Fibroblast of skin of left quadriceps (primary cell): ENCODE data around the gene ACSS1.

ENCODE experiments used
- DNase-seq, 2 experiments: peaks; one replicate each; pipeline ENCODE4 v3.0.0-alpha.2; 2013; ENCODE audit warnings: low read depth in 2 of 2

The ACSS1 gene

GRCh38 chr20:25058847-25059810 is 1.2 kb upstream of the ACSS1 start:
- DNase-seq: no peak

DNA sequence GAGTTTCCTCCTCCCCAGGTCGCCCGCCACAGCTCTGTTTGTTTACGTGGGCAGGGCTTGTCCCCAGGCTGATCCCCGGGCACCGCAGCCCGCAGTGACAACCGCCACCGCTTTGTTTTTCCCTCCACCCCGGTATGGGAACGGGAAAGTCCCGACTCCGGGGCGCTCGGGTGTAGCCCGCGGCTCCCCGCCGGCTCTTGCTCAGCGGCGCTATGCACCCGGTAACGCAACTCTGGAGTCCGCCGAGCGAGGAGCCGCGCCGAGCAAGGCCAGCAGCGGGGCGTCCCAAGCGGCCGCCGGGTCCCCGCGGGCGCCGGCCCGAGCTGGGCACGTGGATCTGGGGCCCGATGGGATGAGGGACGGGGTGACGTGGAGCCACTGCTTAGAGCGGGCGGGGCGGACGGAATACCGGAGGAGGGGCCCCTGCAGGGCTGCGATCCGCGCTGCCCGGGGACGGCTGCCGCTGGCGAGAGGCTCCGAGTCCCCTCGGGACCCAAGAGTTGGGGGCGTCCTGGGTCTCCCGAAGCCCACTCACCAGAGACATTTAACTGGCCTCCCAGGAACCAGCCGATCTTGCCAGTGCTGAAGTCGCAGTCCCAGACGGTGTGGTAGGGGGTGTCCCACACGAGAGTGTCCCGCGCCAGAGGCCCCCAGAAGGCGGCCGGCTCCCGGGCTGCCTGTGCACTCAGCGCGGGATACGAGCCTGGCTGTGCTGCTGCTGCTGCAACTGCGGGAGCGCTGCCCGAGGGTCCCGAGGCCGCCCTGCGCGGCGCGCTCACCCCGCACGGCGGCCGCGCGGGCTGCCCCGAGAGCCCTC is 497 bp downstream of the ACSS1 start:
- DNase-seq: no peak

GRCh38 chr20:25056690-25057233 is 1.2 kb downstream of the ACSS1 start:
- DNase-seq: no peak

GRCh38 chr20:25055711-25056495 is 2.0 kb downstream of the ACSS1 start:
- no peak for DNase-seq

- no peak for DNase-seq
Measured at GRCh38 chr20:25054995-25055629, 2.8 kb downstream of the ACSS1 start.

- no peak for DNase-seq
Measured at GRCh38 chr20:25054096-25054820, 3.7 kb downstream of the ACSS1 start.

- peak; percentile 48 to 52 for DNase-seq
Measured at GRCh38 chr20:25053255-25054031, 4.5 kb downstream of the ACSS1 start.

- no peak for DNase-seq
Measured at GRCh38 chr20:25052255-25053194, 5.4 kb downstream of the ACSS1 start.

DNA sequence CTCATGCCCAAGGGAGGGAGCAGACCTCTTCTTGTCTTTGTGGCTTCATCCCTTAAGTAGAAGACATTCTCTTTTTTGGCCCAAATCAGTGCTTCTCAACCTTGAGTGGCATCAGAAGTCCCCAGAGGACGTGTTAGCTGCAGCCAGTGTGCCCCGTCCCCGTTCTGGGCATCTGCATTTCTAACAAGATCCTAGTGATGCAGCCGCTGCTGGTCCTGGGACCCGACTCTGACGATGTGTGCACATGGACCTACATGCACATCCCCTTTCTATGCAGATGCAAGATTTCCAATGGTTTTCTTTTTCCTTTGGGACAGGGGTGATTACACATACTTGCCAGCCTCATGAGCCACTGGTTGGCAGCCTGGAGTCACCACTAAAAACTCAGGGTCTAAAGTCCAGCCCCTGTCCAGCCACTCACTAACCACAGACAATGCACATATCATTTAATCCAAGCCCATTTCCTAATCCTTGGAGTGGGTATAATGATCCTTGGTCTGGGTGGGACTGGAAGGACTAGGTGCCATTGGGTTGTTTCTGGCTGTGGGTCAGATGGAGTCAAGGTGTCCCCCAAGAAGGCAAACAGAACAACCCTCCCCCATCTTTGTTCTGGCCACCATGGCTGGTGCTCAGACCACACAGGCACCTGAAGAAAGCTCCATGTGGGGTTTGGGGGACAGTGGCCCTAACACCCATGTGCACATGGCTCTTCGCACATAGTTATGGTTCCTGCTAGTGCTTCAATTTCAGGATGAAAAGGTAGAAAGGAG is 6.4 kb downstream of the ACSS1 start:
- DNase-seq: no peak

DNA sequence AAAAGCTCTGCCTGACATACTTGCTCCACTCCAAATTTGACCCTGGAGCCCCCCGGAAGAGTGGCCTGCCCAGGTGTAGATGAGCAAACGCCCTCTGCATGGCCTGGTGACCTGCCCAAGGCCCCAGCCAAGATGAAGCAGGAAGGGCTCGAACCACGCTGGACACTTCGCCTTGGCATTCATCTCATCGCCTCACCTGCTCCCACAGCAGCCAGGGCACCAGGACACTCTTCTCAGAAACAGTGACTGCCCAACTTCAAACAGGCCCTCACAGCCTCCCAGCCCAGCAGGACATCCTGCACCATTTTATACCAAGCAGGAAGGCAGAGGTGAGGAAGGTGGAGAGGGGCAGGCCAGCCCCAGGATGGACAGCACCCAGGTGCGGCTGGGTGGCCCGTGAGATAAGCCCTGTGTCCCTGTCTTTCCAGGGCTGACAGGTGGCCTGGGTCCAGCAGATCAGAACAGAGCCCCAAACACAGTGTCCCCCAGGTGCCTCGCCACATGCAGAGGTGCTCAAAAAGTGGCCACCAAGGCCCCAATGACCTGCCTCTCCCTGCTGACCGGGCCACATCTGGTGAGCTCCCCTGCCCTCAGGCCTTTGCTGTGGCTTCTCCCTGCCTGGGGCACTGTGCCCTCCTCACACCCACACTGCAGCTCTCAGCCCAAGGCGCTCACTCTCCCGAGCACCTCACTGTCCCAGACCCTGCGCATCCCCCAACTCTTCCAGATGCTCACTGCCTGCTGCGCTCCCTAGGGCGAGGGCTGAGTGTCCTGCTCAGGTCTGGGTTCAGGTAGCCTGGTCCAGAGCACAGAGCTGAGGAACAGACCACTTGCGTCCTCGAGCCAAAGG is 7.2 kb downstream of the ACSS1 start:
- DNase-seq: no peak

DNA sequence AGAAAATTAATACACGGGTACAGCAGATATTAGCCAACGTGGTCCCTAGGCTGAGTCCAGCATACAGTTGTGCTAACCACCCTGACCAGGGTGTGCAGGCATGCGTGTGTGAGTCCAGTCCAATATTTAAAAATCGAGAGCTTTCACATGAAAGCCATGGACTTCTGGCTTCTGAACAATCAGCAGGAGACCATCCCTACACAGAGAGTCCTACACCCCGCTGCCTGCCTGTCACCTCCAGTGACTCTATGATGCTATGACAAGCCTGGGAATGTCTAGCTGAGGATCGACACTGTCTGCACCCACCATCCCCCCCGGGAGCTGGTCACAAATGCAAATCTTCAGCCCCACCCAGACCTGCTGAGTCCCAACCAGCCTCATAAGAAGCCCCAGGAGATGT is 7.9 kb downstream of the ACSS1 start:
- no peak for DNase-seq

DNA sequence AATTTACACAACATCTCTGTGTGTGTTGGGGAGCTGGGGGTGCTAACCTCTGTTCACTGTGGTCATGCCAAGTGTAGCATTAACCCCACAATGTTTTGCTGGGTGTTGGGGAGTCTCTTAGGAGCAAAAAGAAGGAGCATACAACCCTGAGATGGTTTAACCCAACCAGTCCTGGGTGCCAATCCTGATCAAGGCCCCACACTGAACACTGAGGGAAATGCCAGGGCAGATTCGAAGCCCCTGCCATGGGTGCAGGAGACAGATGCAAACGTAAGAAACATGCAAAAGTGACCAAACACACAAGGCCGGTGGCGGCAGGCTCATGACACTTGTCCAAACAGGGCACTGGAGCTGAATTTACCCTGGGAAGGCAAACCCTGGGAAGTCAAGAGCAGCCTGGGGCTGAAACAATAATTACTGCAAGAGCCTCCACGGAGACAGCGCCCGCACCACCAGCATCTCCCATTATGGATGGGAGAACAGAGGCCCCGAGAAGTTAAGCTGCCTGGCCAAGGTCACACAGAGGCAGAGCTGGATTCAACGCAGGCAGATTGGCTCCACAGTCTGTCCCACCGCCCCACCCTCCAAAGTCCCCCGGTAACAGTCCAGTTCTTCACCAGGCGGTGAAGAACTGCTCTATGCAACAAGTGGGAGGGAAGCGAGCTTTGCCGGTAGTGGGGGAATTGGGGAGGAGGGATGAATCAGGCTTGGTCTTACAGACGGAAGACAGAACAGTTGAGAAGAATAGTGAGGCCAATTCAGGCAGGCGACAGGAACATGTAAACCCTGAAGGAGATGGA is 8.5 kb downstream of the ACSS1 start:
- no peak for DNase-seq

- DNase-seq: no peak
Measured at GRCh38 chr20:25048519-25048952, 9.4 kb downstream of the ACSS1 start.

DNA sequence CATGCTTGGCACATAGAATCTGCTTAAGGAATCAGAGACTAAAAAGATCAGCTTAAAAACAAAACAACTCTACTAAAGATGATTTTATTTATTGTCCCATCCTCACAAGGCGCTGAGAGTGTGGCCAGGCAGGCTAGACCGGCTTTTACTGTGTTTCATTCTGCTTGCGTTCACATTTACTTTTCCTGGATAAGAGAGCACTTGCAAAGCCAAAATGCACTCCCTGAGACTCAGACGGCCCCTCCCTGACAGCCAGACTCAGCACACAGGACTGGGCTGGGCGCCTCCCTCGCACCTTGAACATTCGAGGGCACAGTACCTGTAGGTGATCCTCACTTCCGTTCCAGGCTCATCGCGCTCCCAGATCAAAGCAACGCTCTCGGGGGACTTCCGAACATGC is 10.2 kb downstream of the ACSS1 start:
- DNase-seq: no peak

GRCh38 chr20:25046736-25047666 is 10.9 kb downstream of the ACSS1 start:
- DNase-seq: no peak
